ENCODE results near the gene BECN2.
A peak's percentile ranks its signal among the peaks of the same experiment; 100 is the strongest.

The BECN2 gene

DNA sequence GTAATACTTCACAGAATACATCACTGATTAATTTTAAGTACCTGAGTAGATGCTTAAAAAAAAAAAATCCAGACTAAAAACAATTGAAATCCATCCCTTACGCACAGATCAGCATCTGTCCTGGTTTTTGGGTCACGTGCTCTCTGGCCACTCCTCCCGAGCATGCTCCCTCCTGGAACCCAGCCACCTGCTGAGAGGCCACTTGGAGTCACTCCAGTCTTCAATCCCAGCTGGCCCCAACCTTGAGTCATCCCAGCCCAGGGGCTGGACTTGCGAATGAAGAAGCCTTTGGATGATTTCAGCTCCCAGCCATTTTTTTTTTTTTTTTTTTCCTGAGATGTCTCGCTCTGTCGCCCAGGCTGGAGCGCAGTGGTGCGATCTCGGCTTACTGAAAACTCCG is 32.5 kb downstream of the BECN2 start:
- no peak overlapping the region for H3K4me3 ChIP-seq (ENCODE audit: control insufficient read depth, low read depth, low read length)
- TF ChIP-seq CTCF (IDR thresholded peaks at IDR 0.05; ENCODE audit: control insufficient read depth, insufficient read depth, low read depth, low read length, missing control alignments), result no peak
- DNase-seq (ENCODE audit: low read depth), result peak; percentile 89

DNA sequence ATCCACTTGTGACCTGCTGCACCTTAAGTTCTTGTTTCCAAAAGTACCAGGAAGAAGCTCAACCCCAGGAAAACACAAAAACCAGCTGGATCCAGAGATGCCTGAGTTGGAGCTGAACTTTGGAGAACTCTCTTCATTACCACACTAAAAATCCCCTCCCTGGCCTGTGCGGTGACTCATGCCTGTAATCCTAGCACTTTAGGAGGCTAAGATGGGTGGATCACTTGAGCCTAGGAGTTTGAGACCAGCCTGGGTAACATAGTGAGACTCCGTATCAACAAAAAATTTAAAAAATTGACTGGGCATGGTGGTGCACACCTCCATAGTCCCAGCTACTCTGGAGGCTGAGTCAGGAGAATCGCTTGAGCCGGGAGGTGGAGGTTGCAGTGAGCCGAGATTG is 35.2 kb downstream of the BECN2 start:
- no peak overlapping the region for H3K4me3 ChIP-seq (ENCODE audit: control insufficient read depth, low read depth, low read length)
- DNase-seq (ENCODE audit: low read depth), result no peak
- no peak for TF ChIP-seq CTCF (IDR thresholded peaks at IDR 0.05; ENCODE audit: control insufficient read depth, insufficient read depth, low read depth, low read length, missing control alignments)

GRCh38 chr1:241994171-241994570 is 36.6 kb downstream of the BECN2 start:
- no peak for TF ChIP-seq CTCF (IDR thresholded peaks at IDR 0.05; ENCODE audit: control insufficient read depth, insufficient read depth, low read depth, low read length, missing control alignments)
- DNase-seq (ENCODE audit: low read depth), result no peak
- no peak overlapping the region for H3K4me3 ChIP-seq (ENCODE audit: control insufficient read depth, low read depth, low read length)

DNA sequence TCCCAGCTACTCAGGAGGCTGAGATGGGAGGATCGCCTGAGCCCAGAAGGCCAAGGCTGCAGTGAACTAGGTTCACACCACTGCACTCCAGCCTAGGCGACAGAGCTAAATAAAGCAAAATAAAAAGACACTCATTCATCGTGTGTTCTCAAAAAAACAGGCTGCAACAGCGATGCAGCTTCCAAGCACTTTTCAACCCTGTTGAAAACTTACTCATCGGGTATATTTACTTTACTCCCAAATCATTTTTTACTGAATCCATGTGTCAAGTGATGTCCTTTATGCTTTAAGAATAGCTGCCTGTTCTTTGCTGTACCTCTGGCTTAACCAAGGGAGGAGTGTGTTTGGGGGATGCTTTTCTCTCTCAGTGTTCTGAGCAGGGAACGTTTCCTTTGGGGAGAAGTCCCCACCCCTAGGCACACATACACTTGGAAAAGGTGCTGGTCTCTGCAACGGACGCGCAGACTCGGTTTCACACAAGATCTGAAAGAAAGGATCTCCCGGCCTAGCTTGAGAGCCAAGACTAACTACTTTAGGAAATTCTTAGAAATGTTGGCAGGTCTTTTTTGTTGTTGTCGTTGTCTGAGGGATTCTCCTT is 39.9 kb downstream of the BECN2 start:
- H3K4me3 ChIP-seq (ENCODE audit: control insufficient read depth, low read depth, low read length), result no peak overlapping the region
- DNase-seq (ENCODE audit: low read depth), result no peak
- TF ChIP-seq CTCF (IDR thresholded peaks at IDR 0.05; ENCODE audit: control insufficient read depth, insufficient read depth, low read depth, low read length, missing control alignments), result no peak

- DNase-seq (ENCODE audit: low read depth), result no peak
These were observed 40.9 kb downstream of the BECN2 start for GRCh38 chr1:241998412-241998921.

DNA sequence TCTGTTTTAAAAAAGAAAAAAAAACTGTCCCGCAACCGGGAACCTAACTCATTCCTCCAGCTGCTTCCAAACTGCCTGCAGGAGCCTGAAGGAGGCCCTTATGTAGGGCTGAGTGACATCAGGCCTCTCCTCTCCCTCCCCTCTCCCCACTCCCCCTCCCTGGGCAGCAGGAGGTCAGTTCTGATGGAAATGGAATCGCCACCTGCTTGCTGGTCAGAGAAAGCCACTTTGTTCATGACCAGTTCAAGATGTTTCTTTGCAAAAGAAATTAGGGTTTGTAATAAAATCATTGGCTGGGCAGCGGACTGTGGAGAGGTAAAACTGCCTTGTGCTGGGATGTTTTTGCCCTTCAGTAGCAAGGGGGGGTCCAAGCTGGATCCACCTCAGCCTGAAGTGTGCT is 41.5 kb downstream of the BECN2 start, which contains the start of gene MAP1LC3C:
MAP1LC3C (minus strand) TSS at position 73 of the 400 bp plus-strand sequence. CDS start 90 bp downstream, outside the sequence.
- no peak for DNase-seq (ENCODE audit: low read depth)
- peak within 1 kb of the TSS; percentile 26 for H3K4me3 ChIP-seq (ENCODE audit: control insufficient read depth, low read depth, low read length)
- TF ChIP-seq CTCF (IDR thresholded peaks at IDR 0.05; ENCODE audit: control insufficient read depth, insufficient read depth, low read depth, low read length, missing control alignments), result no peak

More at GRCh38 chr1:241998412-241998921, 40.9 kb downstream of the BECN2 start:
- peak overlapping the region; percentile 26 for H3K4me3 ChIP-seq (ENCODE audit: control insufficient read depth, low read depth, low read length)
- peak; percentile 69 for TF ChIP-seq CTCF (IDR thresholded peaks at IDR 0.05; ENCODE audit: control insufficient read depth, insufficient read depth, low read depth, low read length, missing control alignments)

Data from AG09309 (cell line).